ENCODE results near the gene PDE4D.

PDE4D gene

DNA sequence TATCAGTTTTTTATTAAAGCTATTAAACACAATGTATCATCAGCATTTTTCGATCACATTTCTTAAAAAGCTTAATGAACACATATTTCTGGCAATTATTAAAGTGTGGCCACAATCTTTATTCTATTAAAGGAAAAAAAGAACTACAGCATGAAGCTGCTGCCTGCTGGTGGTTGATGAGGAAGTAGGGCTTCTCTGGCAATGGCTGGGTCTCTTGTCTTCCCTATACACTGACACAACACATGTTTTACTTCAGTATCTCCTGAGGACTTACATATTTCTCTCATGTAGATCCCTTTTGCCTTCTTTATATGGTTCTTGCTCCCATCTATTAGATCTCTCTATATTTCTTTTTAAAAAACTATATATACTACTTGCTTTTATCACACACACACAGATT is 719.9 kb downstream of the PDE4D start:
- no peak for DNase-seq (ENCODE audit: low spot score)

DNA sequence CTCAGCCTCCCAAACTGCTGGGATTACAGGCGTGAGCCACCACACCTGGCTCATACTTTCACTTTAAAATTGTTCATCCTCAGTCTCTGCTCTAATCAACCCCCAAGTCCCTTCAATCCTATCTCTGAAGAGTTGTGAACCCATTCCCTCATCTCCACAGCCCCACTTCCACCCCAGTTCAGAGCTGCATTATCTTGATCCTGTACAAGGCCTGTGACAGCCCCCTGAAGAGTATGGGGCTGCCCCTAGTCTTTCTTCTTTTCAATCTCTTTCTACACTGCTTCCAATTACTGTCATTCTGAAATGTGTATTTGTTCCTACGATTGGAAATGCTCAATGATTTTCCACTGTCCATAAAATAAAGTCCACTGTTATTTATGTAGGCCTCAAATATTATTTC is 722.4 kb downstream of the PDE4D start:
- no peak for DNase-seq (ENCODE audit: low spot score)

GRCh38 chr5:59169768-59170150 is 723.8 kb downstream of the PDE4D start:
- no peak for DNase-seq (ENCODE audit: low spot score)

- no peak for DNase-seq (ENCODE audit: low spot score)
These were observed 724.3 kb downstream of the PDE4D start for GRCh38 chr5:59169081-59169767.

DNA sequence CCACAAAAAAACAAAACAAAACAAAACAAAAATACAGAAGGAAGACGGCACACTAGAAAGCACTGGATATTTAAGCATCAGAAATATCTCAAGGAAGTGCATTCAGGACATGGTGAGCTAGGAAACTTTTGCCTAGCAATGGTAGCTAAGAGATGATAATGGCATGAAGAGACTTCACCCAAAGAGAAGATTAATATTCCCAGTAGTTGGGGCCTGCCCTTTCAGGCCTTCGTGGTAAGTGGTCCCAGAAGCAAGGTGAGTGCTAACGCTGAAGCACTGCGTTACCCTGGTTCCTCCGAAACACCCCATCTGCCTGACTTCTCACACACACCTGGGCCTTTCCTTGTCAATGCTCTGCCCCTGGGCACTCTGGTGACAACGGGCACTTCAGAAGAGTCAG is 725.5 kb downstream of the PDE4D start:
- no peak for DNase-seq (ENCODE audit: low spot score)

DNA sequence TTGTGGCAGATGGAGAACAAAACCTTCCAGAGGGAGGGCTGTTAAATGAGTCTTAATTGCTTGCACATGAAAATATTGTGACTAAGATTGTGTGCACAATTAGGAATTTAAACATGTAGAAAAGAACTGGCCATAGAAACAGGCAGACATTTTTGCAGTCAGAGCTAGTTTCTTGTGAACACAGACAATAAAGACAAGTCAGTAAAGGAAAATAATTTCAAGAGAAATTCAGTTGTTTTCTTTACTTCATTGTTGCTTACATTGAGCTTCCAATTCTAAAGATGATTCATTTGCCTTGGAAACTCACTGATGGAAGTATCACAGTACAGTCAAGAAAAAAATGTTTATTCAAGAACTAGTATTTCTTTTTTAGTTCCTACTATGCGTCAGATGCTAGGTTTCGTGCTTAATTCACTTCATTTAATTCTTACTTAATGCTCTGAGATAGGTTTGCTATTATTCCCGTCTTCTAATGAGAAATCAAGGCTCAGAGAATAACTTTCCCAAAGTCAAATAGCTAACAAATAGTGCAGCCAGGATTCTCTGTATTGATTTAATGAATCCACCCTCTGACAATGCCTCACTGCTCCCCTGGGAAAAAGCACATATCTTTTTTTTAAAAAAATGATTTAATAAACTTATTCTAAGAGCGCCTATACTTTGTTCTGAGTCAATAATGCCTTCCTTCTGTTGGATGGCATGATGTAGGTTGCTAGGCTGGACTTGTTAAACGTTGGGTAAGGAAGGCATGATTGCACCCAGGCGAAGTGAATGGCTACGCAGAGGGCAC is 729.3 kb downstream of the PDE4D start:
- DNase-seq (ENCODE audit: low spot score), result no peak

GRCh38 chr5:59161221-59162105 is 732.1 kb downstream of the PDE4D start:
- no peak for DNase-seq (ENCODE audit: low spot score)

GRCh38 chr5:59158637-59159391 is 734.7 kb downstream of the PDE4D start:
- no peak for DNase-seq (ENCODE audit: low spot score)

GRCh38 chr5:59158165-59158564 is 735.4 kb downstream of the PDE4D start:
- DNase-seq (ENCODE audit: low spot score), result no peak

- DNase-seq (ENCODE audit: low spot score), result no peak
These were observed 736.5 kb downstream of the PDE4D start for GRCh38 chr5:59157068-59157467.

- no peak for DNase-seq (ENCODE audit: low spot score)
These were observed 740.8 kb downstream of the PDE4D start for GRCh38 chr5:59152701-59153245.

DNA sequence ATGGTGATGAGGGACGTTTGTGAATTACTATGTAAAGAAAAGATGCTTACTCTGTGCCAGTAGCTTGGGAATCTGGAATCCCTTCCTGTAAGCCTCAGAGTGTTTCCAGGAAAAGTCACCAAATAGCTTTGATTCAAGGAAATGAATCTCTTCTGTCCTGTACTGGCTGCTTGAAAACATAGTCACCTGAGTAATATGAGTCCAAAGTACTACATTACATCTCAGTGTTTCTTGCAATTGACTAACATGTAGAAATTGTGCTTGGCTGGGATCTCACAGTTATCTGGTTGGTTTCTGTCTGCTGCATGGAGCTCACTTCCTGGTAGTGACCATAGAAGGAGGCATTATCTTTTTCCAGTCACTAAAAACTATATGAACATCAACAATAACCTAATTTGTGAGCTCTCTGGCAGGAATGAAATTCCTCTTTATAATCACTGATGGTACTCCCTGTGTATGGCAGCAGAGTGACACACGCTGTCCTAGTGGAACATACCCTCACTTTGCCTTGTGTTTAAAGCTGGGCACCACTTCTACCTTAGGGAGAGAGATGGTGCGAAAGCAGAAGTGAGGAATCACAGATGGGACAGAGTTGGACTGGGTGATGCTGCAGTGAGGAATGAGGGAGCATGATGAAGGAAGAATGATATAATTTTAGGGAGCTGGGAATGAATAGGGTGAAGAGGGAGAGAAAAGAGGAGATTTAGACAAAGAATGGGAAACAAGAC is 742.2 kb downstream of the PDE4D start:
- no peak for DNase-seq (ENCODE audit: low spot score)

DNA sequence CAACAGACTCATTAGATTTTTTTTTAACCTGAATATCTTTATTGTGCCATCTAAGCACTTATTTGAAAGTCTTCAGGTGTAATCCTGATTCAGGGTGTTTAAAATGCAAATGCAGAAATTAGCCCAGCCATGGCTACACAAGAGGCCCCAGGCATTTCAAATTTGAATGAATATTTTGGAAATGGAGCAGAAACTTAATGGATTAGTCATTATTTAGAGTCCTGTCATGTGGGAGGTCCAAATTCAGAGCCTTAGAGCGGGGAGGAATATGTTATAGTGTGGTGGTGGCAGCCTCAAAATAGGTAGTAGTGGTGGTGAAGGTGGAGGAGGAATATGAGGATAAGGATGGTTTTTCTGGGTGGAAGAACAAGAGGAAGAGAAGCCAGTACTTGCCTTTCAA is 743.7 kb downstream of the PDE4D start:
- no peak for DNase-seq (ENCODE audit: low spot score)

- DNase-seq (ENCODE audit: low spot score), result no peak
These were observed 744.3 kb downstream of the PDE4D start for GRCh38 chr5:59149271-59149670.

DNA sequence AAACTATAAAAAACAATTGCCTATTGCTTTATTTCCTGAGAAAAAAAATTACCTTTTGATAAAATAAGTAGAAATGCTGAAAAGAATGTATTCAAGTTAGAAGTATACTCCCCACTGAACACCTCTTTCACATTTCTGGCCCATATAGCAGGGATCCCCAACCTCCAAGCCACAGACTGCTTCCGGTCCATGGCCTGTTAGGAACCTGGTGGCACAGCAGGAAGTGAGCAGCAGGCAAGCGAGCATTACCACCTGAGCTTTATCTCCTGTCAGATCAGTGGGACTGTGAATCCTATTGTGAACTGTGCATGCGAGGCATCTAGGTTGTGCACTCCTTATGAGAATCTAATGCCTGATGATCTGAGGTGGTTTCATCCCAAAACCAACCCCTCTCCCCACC is 746.8 kb downstream of the PDE4D start:
- no peak for DNase-seq (ENCODE audit: low spot score)

DNA sequence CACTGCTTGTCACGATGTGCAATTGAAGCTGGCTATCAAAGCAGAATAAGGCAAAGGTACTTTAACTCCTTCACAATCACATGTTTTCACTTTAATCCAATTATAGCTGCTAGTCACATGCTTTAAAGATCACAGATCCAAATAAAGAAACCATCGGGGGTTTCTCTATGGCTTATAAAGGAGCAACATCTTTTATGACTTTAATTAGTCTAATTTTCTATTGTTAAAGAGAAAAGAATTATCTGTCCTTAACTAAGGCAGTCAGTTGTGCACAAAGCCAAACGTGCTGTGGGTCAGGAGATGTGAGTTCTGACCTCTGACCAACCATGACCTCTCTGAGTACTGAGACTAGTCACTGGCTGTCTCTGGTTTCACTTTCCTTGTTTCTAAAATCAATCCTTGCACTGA is 749.6 kb downstream of the PDE4D start:
- DNase-seq (ENCODE audit: low spot score), result no peak

DNA sequence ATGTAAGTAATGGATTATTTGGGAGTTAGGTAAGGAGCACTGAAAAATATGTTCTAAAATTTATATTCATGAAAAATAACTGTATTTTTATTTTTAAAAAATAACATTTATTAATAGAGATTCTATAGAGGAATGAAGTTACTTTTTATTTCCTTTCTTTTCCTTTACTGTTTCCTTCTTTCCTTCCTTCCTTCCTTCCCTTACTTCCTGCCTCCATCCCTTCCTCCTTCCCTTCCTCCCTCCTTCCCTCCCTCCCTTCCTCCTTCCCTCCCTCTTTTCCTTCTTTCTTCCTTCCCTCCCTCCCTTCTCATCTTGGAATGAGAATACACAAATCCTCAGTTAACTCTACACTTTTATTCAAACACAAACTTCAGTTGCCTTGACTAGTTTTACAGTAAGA is 750.6 kb downstream of the PDE4D start:
- DNase-seq (ENCODE audit: low spot score), result no peak

DNA sequence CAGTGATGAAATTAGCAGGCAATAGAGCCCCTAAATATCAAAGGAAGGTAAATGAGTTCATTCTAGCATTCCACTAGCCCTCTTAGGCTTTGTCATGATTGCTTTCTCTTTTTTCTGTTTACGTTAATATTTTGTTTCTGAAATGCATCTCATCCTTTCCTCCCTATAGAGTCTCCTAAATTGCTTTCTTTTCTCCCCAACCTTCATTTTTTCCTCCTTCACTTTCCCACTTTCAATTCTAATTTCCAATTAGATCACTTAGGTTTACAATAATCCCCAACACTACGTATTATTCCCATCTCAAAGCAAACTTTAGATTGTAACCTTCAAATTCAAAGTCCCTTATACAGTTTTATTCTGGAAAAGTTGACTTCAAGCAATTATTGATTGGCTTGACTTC is 751.4 kb downstream of the PDE4D start:
- no peak for DNase-seq (ENCODE audit: low spot score)

GRCh38 chr5:59140133-59140532 is 753.4 kb downstream of the PDE4D start:
- DNase-seq (ENCODE audit: low spot score), result no peak

DNA sequence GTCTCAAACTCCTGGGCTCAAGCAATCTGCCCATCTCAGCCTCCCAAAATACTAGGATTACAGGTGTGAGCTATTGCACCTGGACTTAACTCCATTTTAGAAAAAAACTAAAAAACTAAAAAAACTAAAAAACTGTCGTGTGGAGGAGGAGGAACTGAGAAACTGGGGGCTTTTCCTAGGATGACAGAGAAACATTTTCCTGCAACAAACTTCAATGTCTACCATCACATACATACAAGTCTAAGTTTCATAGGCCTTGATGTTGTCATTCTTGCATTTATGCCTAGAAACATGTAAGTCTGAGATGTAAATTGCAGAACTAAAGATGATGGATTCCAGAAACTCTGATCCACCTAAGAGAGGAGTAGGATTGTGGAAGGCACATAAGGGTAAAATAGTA is 753.8 kb downstream of the PDE4D start:
- no peak for DNase-seq (ENCODE audit: low spot score)

DNA sequence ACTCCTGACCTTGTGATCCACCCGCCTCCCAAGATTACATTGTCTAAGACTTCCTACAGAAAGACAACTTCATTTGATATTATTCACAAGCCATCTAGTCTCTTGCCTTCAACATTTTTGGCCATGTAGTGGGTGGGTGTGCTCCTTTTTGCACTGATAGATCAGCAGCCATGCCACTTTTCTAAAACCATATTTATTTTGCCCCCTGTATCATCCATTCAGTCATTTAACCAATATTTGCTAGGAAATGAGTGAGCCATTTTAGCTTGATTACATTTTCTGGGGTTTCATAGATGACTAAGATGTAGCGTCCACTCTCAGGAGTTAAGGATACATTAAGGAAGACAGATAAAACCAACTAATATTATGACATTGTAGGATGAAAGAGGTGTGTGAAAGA is 755.0 kb downstream of the PDE4D start:
- DNase-seq (ENCODE audit: low spot score), result no peak
